CD4-positive, alpha-beta T cell treated with Interleukin-17A for 1 hour (primary cell): ENCODE data around the gene SPIC.
"Not testable (repeated sequence)": the region's sequence is repeated elsewhere in the genome, so short reads cannot be mapped to it uniquely, and the experiment has no call there.

Source experiments
- DNase-seq: peaks from one replicate; pipeline ENCODE4 v3.0.0-alpha.2; 2020

Gene SPIC

GRCh38 chr12:101474711-101475386, at the start of gene SPIC:
SPIC (plus strand) TSS chr12:101475336; CDS start chr12:101476905, 1,569 bp downstream.
- DNase-seq = no peak

- DNase-seq = no peak
Measured at GRCh38 chr12:101430456-101430855, 44.7 kb upstream of the SPIC start.

GRCh38 chr12:101436136-101436535, 39.0 kb upstream of the SPIC start:
- DNase-seq = no peak

GRCh38 chr12:101439236-101439635, 35.9 kb upstream of the SPIC start:
- no peak for DNase-seq

GRCh38 chr12:101441461-101442224, 33.5 kb upstream of the SPIC start:
- no peak for DNase-seq

- peak; percentile 35 for DNase-seq
Measured at GRCh38 chr12:101455685-101456084, 19.5 kb upstream of the SPIC start.

GRCh38 chr12:101459642-101460346, 15.3 kb upstream of the SPIC start:
- no peak for DNase-seq

GRCh38 chr12:101468948-101469347, 6.2 kb upstream of the SPIC start:
- no peak for DNase-seq

GRCh38 chr12:101470939-101471338, 4.2 kb upstream of the SPIC start:
- DNase-seq = no peak

- not testable (repeated sequence) for DNase-seq
Measured at GRCh38 chr12:101471878-101472277, 3.3 kb upstream of the SPIC start.

GRCh38 chr12:101474248-101474647, 888 bp upstream of the SPIC start:
- DNase-seq = no peak

- DNase-seq = no peak
Measured at GRCh38 chr12:101475751-101476305, 692 bp downstream of the SPIC start.

GRCh38 chr12:101480849-101481248, 5.7 kb downstream of the SPIC start:
- no peak for DNase-seq

- DNase-seq = no peak
Measured at GRCh38 chr12:101485021-101485420, 9.9 kb downstream of the SPIC start.

- DNase-seq = no peak
Measured at GRCh38 chr12:101488469-101488868, 13.3 kb downstream of the SPIC start.

GRCh38 chr12:101490286-101490920, 15.3 kb downstream of the SPIC start:
- peak; percentile 2 for DNase-seq

- no peak for DNase-seq
Measured at GRCh38 chr12:101491329-101491728, 16.2 kb downstream of the SPIC start.

GRCh38 chr12:101493556-101493955, 18.4 kb downstream of the SPIC start:
- DNase-seq = no peak

- DNase-seq = no peak
Measured at GRCh38 chr12:101498252-101498651, 23.1 kb downstream of the SPIC start.

- no peak for DNase-seq
Measured at GRCh38 chr12:101501410-101501995, 26.4 kb downstream of the SPIC start.

- no peak for DNase-seq
Measured at GRCh38 chr12:101521136-101521535, 46.0 kb downstream of the SPIC start.

- no peak for DNase-seq
Measured at GRCh38 chr12:101527682-101528081, 52.5 kb downstream of the SPIC start.
